HG02885 (cell line): Measurements from ENCODE around the gene SPAG9.

ENCODE experiments used
- ATAC-seq: cut with Tn5 transposase; IDR thresholded peaks from one replicate; pipeline ENCODE4 v1.9.1; 2021; ENCODE audit warnings: mild to moderate bottlenecking; ENCODE audit not compliant: unreplicated experiment, poor library complexity

The SPAG9 gene

DNA sequence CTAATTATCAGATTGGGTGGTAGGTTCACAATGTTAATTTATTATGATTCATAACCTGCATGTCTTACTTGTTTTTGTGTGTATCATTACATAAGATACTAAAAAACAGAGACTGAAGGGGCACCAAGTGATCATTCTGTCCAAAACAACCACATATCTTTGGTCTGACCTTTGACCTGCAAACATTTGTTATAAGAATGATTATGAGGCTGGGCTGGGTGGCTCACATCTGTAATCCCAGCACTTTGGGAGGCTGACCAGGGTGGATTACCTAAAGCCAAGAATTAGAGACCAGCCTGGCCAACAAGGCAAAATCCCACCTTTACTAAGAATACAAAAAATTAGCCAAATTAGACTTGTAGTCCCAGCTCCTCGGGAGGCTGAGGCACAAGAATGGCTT lies 116.4 kb downstream of the SPAG9 start:
- ATAC-seq, result no peak

GRCh38 chr17:51000835-51001638 lies 119.6 kb downstream of the SPAG9 start:
- ATAC-seq, result no peak

- no peak for ATAC-seq
Measured at GRCh38 chr17:50995668-50996067, 125.0 kb downstream of the SPAG9 start.

DNA sequence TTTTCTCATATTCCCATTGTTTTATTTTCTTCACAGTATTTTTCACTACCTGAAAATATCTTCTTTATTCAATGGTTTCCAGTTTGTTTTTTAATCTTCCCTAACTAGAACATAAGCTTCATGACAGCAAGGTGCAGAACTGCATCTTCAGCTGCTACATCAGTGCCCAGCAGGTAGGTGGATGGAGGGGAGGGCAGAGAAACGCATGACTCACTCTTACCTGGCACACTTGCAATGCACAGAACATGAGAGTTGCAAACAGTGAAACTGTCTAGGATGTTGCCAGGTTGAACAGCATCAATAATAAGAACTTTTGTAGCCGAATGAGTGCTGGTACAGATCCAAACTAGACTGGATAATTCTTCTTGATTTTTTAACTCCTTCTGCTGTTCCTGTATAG lies 127.1 kb downstream of the SPAG9 start:
- ATAC-seq, result no peak

- no peak for ATAC-seq
Measured at GRCh38 chr17:50989149-50989548, 131.5 kb downstream of the SPAG9 start.

- no peak for ATAC-seq
Measured at GRCh38 chr17:50988427-50988826, 132.2 kb downstream of the SPAG9 start.

DNA sequence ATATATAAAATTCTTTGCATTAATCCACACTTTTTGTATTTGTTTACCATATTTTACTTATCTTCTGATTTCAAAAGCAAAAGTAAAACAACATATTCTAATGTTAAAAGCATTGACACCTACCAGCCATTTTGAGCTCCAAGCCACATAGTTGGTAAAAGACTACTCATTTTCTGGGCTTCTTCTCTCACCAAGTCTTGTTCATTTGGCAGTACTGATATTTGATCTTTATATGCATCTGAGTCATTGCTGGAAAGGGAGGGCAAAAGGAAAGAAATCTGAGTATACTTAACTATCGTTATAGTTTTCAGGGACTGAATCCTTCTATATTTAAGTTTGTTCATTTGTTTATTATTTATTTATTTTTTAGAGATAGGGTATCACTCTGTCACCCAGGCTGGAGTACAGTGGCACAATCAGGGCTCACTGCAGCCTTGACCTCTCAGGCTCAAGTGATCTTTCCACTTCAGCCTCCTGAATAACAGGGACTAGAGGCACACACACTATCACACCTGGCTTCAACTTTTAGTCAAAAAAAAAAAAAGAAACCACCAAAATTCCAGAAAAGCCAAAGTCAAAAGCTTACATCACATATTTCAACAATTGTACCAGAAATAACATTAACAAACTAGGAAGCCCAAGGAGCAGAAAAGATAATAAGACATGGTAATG lies 133.5 kb downstream of the SPAG9 start:
- no peak for ATAC-seq

DNA sequence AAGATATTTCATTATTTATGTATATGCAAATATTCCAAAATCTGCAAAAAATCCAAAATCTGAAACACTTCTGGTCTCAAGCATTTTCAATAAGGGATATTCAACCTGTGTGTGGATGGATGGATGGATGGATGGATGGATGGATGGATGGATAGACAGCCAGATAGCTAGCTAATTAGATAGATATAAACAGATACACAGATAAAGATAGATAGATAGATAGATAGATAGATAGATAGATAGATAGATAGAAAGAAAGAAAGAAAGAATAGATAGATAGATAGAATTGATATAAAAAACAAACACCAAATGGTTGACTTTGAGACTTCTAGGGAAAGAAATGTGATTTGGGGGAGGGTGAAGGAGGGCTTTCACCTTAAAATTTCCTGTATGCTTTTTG lies 139.4 kb downstream of the SPAG9 start:
- ATAC-seq, result no peak

GRCh38 chr17:50979524-50979927 lies 141.1 kb downstream of the SPAG9 start:
- ATAC-seq, result no peak

DNA sequence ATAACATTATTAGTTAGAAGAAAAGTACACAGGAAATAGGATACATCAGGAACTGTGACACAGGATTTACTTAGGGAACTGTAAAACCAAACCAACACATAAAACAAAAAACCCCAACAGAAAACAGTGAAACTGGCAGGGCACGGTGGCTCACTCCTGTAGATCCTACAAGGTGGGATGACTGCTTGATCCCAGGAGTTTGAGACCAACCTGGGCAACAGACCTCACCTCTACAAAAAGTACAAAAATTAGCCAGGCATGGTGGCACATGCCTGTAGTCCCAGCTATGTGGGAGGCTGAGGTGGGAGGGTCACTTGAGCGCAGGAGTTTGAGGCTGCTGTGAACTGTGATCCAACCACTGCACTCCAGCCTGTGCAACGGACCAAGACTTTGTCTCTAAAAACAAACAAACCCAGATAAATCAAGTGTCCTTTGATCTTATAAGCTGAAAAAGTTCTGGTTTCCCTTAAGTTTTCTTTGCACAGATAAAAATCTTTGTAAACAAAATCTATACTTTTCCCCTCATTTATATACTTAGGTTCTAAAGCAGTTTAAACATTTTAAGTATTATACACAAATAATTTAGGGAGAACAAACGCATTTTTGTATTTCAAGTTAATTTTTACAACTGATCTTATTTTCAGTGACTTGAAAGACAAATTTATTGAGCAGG lies 143.0 kb downstream of the SPAG9 start:
- no peak for ATAC-seq

GRCh38 chr17:50976951-50977472 lies 143.7 kb downstream of the SPAG9 start:
- no peak for ATAC-seq

DNA sequence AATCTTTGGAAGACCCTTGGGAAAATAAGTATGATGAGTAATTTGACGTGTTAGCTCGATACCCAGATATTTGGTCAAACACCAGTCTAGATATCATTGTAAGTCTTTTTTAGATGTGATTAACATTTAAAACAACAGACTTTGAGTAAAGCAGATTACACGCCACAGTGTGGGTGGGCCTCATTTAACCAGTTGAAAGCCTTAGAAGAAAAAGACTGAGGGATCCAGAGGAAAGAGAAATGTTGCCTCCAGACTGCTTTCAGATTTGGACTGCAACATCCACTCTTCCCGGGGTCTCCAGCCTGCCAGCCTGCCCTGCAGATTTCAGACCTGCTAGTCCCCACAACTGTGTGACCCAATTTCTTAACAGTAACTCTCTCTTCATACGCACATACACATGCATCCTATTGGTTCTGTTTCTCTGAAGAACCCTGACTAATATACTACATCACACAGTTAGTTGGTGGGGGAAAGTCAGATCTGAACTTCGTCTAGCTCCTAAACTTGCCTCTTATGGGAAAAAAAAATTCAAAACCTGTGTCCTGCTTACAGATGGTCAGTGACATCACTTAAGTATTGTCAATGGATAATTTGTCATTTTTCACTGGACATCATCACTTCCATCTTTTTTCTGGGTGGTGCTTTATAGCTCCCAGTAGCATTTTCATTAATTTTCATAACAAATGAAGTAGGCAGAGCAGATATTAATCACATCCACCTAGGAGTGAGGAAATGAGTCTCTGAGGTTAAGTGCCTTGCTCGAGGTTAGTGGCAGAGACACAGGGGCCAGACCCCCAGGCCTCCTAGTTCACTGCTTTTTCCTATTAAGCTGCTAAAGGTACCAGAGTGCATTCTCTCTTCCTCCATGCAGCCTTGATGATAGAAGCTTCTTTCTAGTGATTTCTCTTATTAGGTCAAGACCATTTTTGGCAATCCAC lies 146.8 kb downstream of the SPAG9 start:
- ATAC-seq, result no peak

DNA sequence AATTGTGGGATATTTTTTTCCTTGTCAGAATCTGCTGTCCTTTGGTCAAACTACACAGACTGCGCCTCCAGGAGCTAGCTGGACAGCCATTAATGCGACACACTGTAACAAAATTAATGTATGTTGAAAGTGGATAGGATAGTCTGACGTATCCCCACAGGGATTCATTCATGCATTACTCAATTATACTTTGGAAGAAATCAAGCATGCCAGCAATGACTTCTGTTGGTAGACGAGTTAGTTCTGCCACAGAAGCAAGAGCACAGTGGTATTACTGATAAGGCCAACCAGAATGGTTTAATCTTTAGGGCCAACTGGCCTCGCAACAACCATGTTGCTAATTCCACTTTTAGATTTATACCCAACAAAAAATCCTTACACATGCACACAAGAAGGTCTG lies 148.1 kb downstream of the SPAG9 start:
- ATAC-seq, result no peak

- no peak for ATAC-seq
Measured at GRCh38 chr17:50967795-50968194, 152.9 kb downstream of the SPAG9 start.

- no peak for ATAC-seq
Measured at GRCh38 chr17:50966163-50966666, 154.5 kb downstream of the SPAG9 start.

DNA sequence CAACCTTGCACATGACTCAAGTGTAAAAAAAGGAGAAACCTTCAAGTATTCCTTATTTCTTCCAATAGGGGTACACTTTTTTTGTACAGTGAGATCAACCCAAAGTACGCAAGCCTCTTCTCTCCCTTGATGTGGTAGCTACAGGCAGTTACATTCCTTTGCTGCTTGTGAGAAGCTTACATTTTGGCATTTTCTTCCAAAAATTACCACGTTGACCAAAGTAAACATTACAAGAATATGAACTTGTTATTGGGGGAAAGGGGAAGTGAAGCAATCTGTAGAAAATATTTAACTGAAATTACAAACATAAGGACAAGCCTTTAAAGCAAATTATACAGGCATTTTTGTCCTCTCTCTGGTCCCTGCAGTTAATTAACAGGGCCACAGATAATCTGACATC lies 157.5 kb downstream of the SPAG9 start:
- no peak for ATAC-seq

GRCh38 chr17:50961282-50962220 lies 159.1 kb downstream of the SPAG9 start:
- no peak for ATAC-seq

DNA sequence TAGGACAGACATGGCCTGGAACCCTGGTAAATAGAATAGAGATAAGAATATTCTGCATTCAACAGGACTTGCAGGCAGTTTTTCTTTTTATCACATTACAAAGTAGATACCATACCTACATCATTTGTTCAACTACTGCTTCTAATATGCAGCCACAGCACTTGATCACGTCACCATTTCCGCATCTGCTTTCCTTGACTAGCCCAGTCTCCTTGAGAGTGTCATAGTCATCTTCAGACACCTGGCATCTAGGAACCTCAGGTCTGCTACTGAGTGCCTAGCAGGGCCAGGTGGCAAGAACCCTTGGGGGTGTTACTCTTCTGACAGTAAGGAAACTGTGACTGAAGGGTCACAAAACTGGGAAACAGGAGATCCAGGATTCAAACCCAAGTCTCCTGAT lies 161.3 kb downstream of the SPAG9 start:
- ATAC-seq, result no peak
